Neuronal stem cell (in vitro differentiated cells): ENCODE measurements around the gene PRR20G. TPM values are rescaled to one million over a fixed set of nuclear protein-coding genes. Genes with fewer than 3 reads are reported as not detected.

Source experiments
- small RNA-seq: library from polyadenylated mRNA; stranded (forward); fragments of <200 nt; extraction: miRNeasy Mini kit (QIAGEN cat#:217004); gene quantifications from one replicate; pipeline ENCODE3, GENCODE V24; 2013; ENCODE audit not compliant: insufficient read depth

The PRR20G gene

Small RNA genes lying within 50 kb of the gene (small RNA-seq; reads per million reads assigned to genes)
- gene RNU6-1047P = not detected
